ENCODE measurements around the gene CDHR2.

CDHR2 gene

GRCh38 chr5:176524987-176525386 is 24.2 kb upstream of the CDHR2 start:
- TF ChIP-seq ZNF274 (IDR thresholded peaks at IDR 0.05; ENCODE audit: low read depth, low read length): no peak
- H3K4me3 ChIP-seq (ENCODE audit: low read length): no peak overlapping the region

- TF ChIP-seq ZNF274 (IDR thresholded peaks at IDR 0.05; ENCODE audit: low read depth, low read length): no peak
- H3K4me3 ChIP-seq (ENCODE audit: low read length): no peak overlapping the region
Measured at GRCh38 chr5:176525677-176526076, 23.5 kb upstream of the CDHR2 start.

- H3K4me3 ChIP-seq (ENCODE audit: low read length): no peak overlapping the region
Measured at GRCh38 chr5:176526462-176526861, 22.7 kb upstream of the CDHR2 start.

GRCh38 chr5:176527246-176528222 is 21.6 kb upstream of the CDHR2 start:
- TF ChIP-seq ZNF274 (IDR thresholded peaks at IDR 0.05; ENCODE audit: low read depth, low read length): no peak
- no peak overlapping the region for H3K4me3 ChIP-seq (ENCODE audit: low read length)

More at GRCh38 chr5:176526462-176526861, 22.7 kb upstream of the CDHR2 start:
- TF ChIP-seq ZNF274 (IDR thresholded peaks at IDR 0.05; ENCODE audit: low read depth, low read length): no peak

DNA sequence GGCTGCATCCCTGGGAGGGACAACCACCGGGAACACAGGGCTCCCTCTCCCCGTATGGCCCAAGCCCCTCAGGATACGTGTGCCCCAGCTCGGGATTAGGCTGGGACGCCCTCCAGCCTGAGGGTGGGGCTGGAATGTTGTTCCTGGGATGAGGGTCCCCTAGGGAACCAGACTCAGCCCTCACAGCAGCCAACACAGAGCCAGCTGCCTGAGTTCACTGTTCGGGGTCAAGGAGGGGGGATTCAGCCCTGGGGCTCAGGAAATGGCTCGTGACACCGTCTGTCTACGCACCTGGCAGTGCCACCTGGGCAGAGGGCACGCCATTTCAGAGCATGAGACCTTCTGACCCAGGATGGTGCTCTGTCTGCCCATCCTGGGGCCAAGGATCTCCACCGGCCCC is 20.8 kb upstream of the CDHR2 start:
- H3K4me3 ChIP-seq (ENCODE audit: low read length): no peak overlapping the region
- TF ChIP-seq ZNF274 (IDR thresholded peaks at IDR 0.05; ENCODE audit: low read depth, low read length): no peak

DNA sequence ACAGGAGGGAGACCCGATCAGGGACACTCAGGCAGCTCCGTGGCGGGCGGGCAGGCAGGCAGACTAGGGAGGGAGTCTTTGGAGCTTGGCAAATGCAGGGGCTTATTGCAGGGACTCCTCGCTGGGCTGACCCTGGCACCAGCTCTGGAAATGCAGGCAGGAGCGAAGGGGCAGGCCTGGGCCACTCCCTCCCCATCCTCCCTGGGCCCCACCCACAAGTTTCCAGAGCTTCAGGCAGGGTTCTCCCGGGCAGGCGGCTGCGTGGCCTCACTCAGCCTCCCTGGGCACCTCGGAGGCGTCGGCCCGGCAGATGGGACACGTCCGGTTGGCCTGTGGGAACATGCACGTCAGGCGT is 20.4 kb upstream of the CDHR2 start:
- no peak overlapping the region for H3K4me3 ChIP-seq (ENCODE audit: low read length)
- no peak for TF ChIP-seq ZNF274 (IDR thresholded peaks at IDR 0.05; ENCODE audit: low read depth, low read length)

DNA sequence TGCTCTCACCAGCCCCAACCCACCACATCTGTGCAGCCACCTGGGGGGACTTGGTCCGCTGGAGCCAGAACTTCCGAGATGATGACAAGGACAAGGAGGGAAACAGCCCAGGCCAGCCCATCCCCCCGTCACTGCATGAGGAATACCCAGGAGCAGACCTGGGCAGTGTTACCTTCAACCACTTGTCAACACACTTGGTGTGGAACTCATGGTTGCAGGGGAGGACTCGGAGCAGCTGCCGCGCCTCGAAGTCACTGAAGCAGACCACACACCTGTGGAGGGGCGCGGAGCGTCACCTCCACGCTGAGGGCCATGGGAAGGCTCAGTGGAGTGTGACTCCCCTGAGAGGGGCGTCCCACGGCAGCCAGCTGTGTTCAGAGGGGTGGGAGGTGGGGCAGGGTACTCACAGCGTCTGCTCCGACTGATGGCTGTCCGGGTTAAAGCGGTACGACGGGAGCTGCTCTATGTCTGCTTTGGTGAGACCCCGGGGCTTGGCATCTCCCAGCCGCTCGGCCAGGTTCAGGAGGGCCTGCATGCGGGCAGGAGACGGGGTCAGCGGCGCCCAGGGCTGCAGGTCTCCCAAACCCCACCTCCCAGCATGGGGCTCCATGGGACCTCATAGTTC is 19.9 kb upstream of the CDHR2 start:
- no peak overlapping the region; the same call in 1 of the 2 replicates for H3K4me3 ChIP-seq (ENCODE audit: low read length)
- TF ChIP-seq ZNF274 (IDR thresholded peaks at IDR 0.05; ENCODE audit: low read depth, low read length): no peak

DNA sequence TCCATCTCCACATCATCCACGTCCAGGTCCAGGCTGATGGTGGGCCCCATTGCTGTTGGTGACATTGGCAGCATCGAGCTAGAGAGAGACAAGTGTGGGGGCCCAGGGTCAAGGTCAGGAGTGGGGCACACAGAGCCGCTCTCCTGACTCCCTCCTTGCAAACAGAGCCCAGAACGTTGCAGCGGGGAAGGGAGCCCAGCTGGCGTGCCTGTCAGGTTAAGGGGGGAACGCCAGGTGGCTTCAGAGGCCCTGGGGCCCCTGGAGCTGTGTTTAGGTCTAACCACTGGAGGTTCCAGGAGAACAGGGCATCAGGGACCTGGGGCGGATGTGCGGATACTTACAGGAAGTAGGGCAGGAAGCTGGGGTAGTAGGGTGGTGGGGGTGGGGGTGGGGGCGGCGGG is 19.4 kb upstream of the CDHR2 start:
- no peak for TF ChIP-seq ZNF274 (IDR thresholded peaks at IDR 0.05; ENCODE audit: low read depth, low read length)
- H3K4me3 ChIP-seq (ENCODE audit: low read length): no peak overlapping the region; the same call in 1 of the 2 replicates

DNA sequence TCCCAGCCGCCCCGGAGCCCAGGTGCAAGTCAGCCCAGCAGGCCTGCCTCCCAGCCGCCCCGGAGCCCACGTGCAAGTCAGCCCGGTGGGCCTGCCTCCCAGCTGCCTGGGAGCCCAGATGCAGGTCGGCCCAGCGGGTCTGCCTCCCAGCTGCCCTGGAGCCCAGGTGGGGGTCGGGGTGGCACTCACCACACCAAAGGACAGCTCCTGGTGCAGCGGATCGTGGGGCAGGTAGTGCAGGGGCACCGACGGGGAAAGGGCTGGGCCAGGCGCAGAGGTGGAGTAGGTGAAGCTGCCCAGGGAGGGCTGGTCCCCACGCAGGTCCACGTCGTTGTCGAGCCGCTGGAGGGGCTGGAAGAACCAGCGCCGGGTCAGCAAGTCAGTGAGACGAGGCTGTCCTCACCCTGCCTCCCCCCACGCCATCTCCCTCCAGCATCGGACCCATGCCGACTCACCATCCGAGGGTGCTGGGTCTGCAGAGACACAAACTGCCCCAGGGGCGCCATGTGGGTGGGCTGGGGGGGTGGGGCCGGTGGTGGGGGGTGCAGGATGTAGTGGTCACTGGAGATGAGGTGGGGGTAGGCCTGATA is 18.7 kb upstream of the CDHR2 start:
- H3K4me3 ChIP-seq (ENCODE audit: low read length): no peak overlapping the region; the same call in 1 of the 2 replicates
- no peak for TF ChIP-seq ZNF274 (IDR thresholded peaks at IDR 0.05; ENCODE audit: low read depth, low read length)

- no peak for TF ChIP-seq ZNF274 (IDR thresholded peaks at IDR 0.05; ENCODE audit: low read depth, low read length)
- H3K4me3 ChIP-seq (ENCODE audit: low read length): no peak overlapping the region; the same call in 1 of the 2 replicates
Measured at GRCh38 chr5:176530983-176531901, 17.9 kb upstream of the CDHR2 start.

DNA sequence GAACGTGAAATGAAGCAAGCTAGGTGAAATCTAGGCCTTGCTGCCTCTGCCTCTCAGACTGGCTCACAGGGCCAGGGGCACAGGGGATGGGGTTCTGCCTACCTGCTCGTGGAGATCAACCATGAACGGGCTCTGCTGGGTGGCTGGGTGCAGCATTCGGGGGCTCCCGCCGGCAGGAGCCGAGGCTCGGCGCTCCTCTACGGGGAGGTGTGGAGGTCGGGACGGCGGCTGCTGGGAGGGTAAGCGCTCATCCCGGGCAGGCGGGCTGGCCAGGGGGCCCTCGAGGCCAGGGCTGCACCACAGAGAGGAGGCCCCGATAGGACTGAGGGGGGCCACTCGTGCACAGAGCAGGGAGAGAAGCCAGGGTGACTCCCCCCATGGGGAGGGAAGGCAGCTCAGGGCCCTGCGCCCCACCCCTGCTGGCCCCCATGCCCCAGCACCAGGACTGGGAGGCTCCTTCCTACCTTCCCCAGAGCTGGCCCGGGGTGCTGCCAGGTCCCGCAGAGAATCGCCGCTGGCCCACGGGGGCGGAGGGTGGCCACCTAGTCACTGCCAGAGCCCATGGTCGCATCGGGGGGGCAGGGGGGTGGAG is 17.1 kb upstream of the CDHR2 start:
- H3K4me3 ChIP-seq (ENCODE audit: low read length): no peak overlapping the region
- TF ChIP-seq ZNF274 (IDR thresholded peaks at IDR 0.05; ENCODE audit: low read depth, low read length): no peak

GRCh38 chr5:176532795-176533194 is 16.3 kb upstream of the CDHR2 start:
- no peak overlapping the region; the same call in 1 of the 2 replicates for H3K4me3 ChIP-seq (ENCODE audit: low read length)
- no peak for TF ChIP-seq ZNF274 (IDR thresholded peaks at IDR 0.05; ENCODE audit: low read depth, low read length)

DNA sequence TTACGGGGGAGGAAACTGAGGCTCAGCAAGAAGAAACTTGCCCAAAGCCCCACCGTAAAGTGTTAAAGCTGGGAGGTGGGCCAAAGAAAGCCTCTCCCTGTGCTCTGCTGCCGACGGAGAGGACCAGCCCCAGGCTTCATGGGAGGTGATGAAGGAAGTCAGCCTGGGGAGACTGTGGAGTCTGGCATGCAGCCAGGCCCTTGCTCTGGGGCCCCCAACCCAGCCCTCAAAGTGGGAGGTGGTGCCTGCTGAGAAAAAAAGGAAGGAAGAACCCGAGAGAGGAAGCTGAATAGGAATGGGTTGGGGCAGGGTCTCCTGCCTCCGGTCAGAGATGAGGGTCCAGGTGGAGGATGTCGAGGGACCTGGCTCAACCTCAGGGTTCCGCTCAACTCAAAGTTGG is 15.8 kb upstream of the CDHR2 start:
- H3K4me3 ChIP-seq (ENCODE audit: low read length): peak overlapping the region; percentile 78; the same call in 1 of the 2 replicates

More for the DNA sequence above, 15.8 kb upstream of the CDHR2 start:
- TF ChIP-seq ZNF274 (IDR thresholded peaks at IDR 0.05; ENCODE audit: low read depth, low read length): no peak

Measured in GM08714 (cell line).